GM12878 (cell line): ENCODE results near the gene NCR2.

Experiments
- CTCF ChIP-seq, 3 experiments: IDR thresholded peaks in 2 of 3; conservative IDR thresholded peaks in 1 of 3; 2 replicates each; pipeline ENCODE4 v1.5.1; 2011; ENCODE audit warnings: low read depth in 3 of 3, low read length in 3 of 3, mild to moderate bottlenecking in 3 of 3, control low read depth in 2 of 3, moderate library complexity in 2 of 3, inconsistent platforms in 1 of 3, mixed read lengths in 1 of 3; ENCODE audit not compliant: control insufficient read depth in 2 of 3, insufficient read depth in 1 of 3; ENCODE audit errors: extremely low read depth in 1 of 3
- EGR1 ChIP-seq, 2 experiments: IDR thresholded peaks; 1 replicate in 1 of 2; 2 replicates in 1 of 2; pipeline ENCODE4 v1.6.1; 2011 to 2012; ENCODE audit warnings: low read depth in 2 of 2, low read length in 2 of 2, borderline replicate concordance in 1 of 2, mild to moderate bottlenecking in 1 of 2, moderate library complexity in 1 of 2
- ETV6 ChIP-seq, 2 experiments: fragments of 450-650 bp in 1 of 2; IDR thresholded peaks in 1 of 2; conservative IDR thresholded peaks in 1 of 2; 2 replicates each; pipeline ENCODE4 v1.6.1; 2014; ENCODE audit warnings: antibody characterized with exemption in 1 of 2, borderline replicate concordance in 1 of 2, low read depth in 1 of 2, mild to moderate bottlenecking in 1 of 2, moderate library complexity in 1 of 2
- EZH2 ChIP-seq: IDR thresholded peaks from 2 replicates; pipeline ENCODE4 v1.6.1; 2012; ENCODE audit warnings: low read depth, mild to moderate bottlenecking, control low read depth, inconsistent platforms, low read length, borderline replicate concordance; ENCODE audit not compliant: control insufficient read depth
- HDAC2 ChIP-seq: fragments of 200-600 bp; sonication (generic); IDR thresholded peaks from 2 replicates; pipeline ENCODE4 v1.6.1; 2017
- MTA3 ChIP-seq: IDR thresholded peaks from 2 replicates; pipeline ENCODE4 v1.6.1; 2012; ENCODE audit warnings: low read length, inconsistent platforms, borderline replicate concordance
- PBX3 ChIP-seq: IDR thresholded peaks from 2 replicates; pipeline ENCODE4 v1.6.1; 2011; ENCODE audit warnings: mild to moderate bottlenecking, low read depth, low read length, moderate library complexity; ENCODE audit not compliant: insufficient replicate concordance
- POLR2A ChIP-seq: IDR thresholded peaks from 2 replicates; pipeline ENCODE4 v1.6.1; 2011; ENCODE audit warnings: low read depth, mild to moderate bottlenecking, low read length
- POLR2AphosphoS5 ChIP-seq: IDR thresholded peaks from 2 replicates; pipeline ENCODE4 v1.6.1; 2011; ENCODE audit warnings: mild to moderate bottlenecking, low read length, inconsistent platforms
- SIN3A ChIP-seq: IDR thresholded peaks from 2 replicates; pipeline ENCODE4 v1.6.1; 2012; ENCODE audit warnings: low read depth, low read length, improper control_type of control experiment
- SMARCA5 ChIP-seq: fragments of 450-650 bp; IDR thresholded peaks from 2 replicates; pipeline ENCODE4 v1.6.1; 2017; ENCODE audit warnings: mild to moderate bottlenecking
- ZNF274 ChIP-seq: IDR thresholded peaks from one replicate; pipeline ENCODE4 v1.8.0; 2011; ENCODE audit not compliant: insufficient read length, insufficient read depth

DNA sequence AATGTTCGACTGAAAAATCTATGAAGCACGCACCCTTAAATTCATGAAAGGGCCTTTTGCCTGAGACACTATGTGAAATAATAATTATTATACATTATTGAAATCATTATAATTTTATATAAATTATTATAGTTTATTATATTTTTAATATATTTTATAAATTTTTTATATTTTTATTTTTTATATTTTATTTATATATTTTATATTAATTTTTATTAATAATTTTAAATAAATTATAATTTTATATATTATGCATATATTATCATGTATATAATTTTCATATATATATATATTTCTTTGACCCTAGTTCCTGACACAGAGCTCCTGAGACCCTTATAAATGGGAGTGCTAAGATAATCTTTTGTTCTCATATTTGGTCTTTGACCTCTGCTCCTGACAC is 13.5 kb downstream of the NCR2 start:
- TF ChIP-seq MTA3 (no peak), ETV6 (conservative IDR thresholded peaks at IDR 0.05 in 1 of 2, IDR thresholded peaks at IDR 0.05 in 1 of 2; ENCODE audit: borderline replicate concordance in 1 of 2, low read depth in 1 of 2) (no peak), EZH2 (no peak), EGR1 (IDR thresholded peaks at IDR 0.05; ENCODE audit: borderline replicate concordance in 1 of 2, low read depth in 2 of 2, low read length in 2 of 2) (no peak), CTCF (IDR thresholded peaks at IDR 0.05 in 2 of 3, conservative IDR thresholded peaks at IDR 0.05 in 1 of 3; ENCODE audit: control insufficient read depth in 2 of 3, extremely low read depth in 1 of 3, insufficient read depth in 1 of 3, low read depth in 3 of 3, low read length in 3 of 3) (no peak), SMARCA5 (no peak), POLR2AphosphoS5 (no peak), HDAC2 (no peak), ZNF274 (no peak), POLR2A (no peak), PBX3 (no peak), SIN3A (no peak)
